Mucosa of rectum (tissue), 2 donors: ENCODE results near the gene C10orf95.

Source experiments
- H3K27ac ChIP-seq, 2 donors: one replicate each; pipeline ENCODE4 v1.7.0; 2013; ENCODE audit warnings: inconsistent platforms in 2 of 2, low read depth in 2 of 2, low read length in 2 of 2
- H3K27me3 ChIP-seq, 2 donors: one replicate each; pipeline ENCODE4 v1.7.0; 2013; ENCODE audit warnings: low read length in 2 of 2; ENCODE audit not compliant: control insufficient read depth in 2 of 2, insufficient read depth in 2 of 2
- H3K36me3 ChIP-seq, 2 donors: one replicate each; pipeline ENCODE4 v1.7.0; 2013; ENCODE audit warnings: low read length in 2 of 2; ENCODE audit not compliant: control insufficient read depth in 2 of 2, insufficient read depth in 2 of 2
- H3K4me1 ChIP-seq, 2 donors: one replicate each; pipeline ENCODE4 v1.7.0; 2013; ENCODE audit warnings: low read length in 2 of 2, mild to moderate bottlenecking in 1 of 2; ENCODE audit not compliant: control insufficient read depth in 2 of 2, insufficient read depth in 2 of 2
- H3K4me3 ChIP-seq, 2 donors: one replicate each; pipeline ENCODE4 v1.7.0; 2013; ENCODE audit warnings: low read length in 2 of 2
- H3K9ac ChIP-seq, 2 donors: one replicate each; pipeline ENCODE4 v1.7.0; 2013; ENCODE audit warnings: low read length in 2 of 2, low read depth in 1 of 2, mild to moderate bottlenecking in 1 of 2
- H3K9me3 ChIP-seq, 2 donors: one replicate each; pipeline ENCODE4 v1.7.0; 2013; ENCODE audit warnings: low read length in 2 of 2; ENCODE audit not compliant: control insufficient read depth in 2 of 2
- donor health status: healthy.
- donor health status: Normal muscosa, but diverticular disease.

C10orf95 gene

DNA sequence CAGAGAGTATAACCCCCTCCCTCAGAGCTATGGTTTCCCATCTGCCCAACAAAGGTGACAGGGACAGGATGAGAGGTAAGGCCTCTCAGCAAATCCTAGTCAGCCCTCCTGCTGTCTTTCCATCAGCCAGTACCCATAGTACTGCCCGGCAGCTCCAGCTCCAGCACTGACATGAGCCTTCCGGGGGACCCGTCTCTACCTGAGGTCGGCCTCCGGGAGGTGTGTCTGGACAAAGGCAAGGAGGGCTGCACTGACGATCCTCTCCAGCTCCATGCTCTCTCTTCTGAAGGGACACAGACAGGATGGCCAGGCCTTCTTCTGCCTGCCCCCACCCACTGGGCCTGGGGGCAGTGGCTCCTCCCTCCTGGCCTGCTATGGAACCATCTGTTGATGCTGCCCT, 26.4 kb downstream of the C10orf95 start:
- Histone ChIP-seq H3K4me3 (no peak overlapping the region), H3K9me3 (no peaks in the 10 kb centered on the region), H3K27me3 (no peaks in the 10 kb centered on the region), H3K4me1 (peaks cover 22 to 23% of the 10 kb centered on the region in 2 donors), H3K9ac (no peak overlapping the region), H3K27ac (no peak overlapping the region), H3K36me3 (peaks cover 9 to 19% of the 10 kb centered on the region in 2 donors)

DNA sequence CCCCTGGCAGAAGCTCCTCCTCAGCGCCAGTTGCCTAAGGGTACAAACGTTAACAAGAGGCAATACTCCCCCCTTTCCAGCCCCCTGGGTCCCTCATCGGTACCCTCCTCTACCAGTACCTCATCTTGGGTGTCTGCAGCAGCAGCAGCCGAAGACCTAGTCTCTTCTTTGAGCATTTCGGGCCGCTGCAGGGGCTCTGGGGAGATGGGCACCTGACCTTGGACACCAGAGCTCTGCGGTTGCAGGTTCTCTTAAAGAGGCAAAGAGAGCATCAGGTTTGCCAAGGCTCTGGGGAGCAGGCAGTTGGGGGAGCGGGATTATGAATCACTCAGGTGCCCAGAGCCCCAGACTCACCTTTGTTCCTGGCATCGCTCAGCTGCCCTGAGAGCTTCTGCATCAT, 27.2 kb downstream of the C10orf95 start:
- Histone ChIP-seq H3K9ac (no peak overlapping the region), H3K4me1 (peaks cover 29 to 30% of the 10 kb centered on the region in 2 donors), H3K27me3 (no peaks in the 10 kb centered on the region), H3K4me3 (no peak overlapping the region), H3K9me3 (no peaks in the 10 kb centered on the region), H3K27ac (no peak overlapping the region), H3K36me3 (peaks cover 9 to 19% of the 10 kb centered on the region in 2 donors)

DNA sequence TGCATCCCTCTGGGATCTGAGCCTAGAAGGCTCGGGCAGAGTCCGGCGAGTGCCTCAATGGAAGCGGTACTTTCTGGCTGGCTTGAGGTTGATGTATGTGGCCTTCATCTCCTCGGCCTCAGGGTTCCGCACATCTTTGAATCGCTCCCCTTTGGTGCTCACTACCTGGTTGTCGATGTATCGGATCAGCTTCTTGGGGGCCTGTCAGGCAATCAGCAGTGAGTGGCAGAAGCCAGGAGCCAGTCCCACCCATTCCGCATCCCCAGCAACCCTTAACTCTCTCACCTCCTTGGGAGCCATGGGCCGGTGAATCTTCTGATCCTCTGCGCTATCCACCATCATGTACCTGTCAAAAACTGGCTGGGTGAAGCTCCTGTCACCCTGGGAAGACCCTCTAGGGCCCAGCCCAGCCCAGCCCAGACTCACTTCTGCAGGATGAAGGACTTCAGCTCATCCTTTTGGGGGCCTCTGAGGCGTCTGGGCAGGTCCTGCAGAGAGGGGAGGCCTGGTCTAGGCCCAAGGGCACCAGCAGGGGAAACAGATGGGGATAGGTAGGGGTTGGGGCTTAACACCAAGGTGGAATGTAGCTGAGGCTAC, 27.9 kb downstream of the C10orf95 start:
- Histone ChIP-seq H3K27me3 (peaks cover 0 to under 1% of the 10 kb centered on the region in 2 donors), H3K36me3 (peaks cover 9 to 19% of the 10 kb centered on the region in 2 donors), H3K9me3 (no peaks in the 10 kb centered on the region), H3K4me1 (peaks cover 29 to 33% of the 10 kb centered on the region in 2 donors), H3K27ac (no peak overlapping the region), H3K9ac (no peak overlapping the region), H3K4me3 (peak overlapping the region; percentile 92 to 98)

DNA sequence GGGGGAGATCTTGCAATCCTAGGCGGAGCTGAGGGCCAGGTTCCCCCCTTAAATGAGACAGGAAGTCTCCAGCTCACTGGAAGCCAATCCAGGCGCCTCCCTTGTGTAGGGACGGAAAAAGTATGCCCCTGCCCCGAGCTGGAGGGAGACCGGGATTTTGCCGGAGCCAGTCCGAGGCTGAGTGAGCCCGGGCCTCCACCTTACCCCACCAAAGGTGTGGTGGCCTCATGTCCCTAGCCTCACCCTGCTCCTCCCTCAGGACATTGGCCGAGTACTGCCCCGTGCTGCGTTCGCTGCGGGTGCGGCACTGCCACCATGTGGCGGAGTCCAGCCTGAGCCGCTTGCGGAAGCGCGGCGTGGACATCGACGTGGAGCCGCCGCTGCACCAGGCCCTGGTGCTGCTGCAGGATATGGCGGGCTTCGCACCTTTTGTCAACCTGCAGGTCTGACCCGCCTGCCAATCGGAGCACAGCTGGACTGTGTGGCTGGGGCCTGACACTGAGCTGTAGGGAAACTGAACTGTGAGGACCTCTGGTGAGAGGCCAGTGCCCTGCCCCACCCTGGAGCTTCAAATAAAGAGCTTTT, 28.7 kb downstream of the C10orf95 start:
- Histone ChIP-seq H3K4me1 (peaks cover 29 to 33% of the 10 kb centered on the region in 2 donors), H3K4me3 (peak overlapping the region; percentile 92 to 98), H3K9me3 (no peaks in the 10 kb centered on the region), H3K36me3 (peaks cover 9 to 19% of the 10 kb centered on the region in 2 donors), H3K27ac (peak overlapping the region; percentile 92 to 95), H3K9ac (peak overlapping the region; percentile 88 to 91), H3K27me3 (peaks cover 6% of the 10 kb centered on the region in 2 donors)

DNA sequence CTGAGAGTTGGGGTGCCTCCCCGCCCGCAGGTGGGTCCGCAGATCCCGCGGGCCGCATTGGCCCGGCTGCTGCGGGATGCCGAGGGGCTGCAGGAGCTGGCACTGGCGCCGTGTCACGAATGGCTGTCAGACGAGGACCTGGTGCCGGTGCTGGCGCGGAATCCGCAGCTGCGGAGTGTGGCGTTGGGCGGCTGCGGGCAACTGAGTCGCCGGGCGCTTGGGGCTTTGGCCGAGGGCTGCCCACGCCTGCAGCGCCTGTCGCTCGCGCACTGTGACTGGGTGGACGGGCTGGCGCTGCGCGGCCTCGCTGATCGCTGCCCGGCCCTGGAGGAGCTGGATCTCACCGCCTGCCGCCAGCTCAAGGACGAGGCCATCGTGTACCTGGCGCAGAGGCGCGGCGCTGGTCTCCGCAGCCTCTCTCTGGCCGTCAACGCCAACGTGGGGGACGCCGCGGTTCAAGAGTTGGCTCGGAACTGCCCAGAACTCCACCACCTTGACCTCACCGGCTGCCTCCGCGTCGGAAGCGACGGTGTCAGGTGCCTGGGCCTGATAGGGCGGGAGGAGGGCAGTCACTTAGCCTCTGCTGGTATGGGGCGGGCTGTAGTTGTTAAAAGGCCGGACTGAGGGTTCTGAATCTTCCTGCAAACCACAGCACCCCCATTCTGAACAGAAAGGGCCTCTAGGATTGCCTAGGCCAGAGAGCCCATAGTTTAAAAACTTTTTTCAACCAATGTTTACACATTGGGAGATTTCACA, 29.4 kb downstream of the C10orf95 start:
- peaks cover 29 to 33% of the 10 kb centered on the region in 2 donors for H3K4me1 ChIP-seq
- H3K4me3 ChIP-seq, result peak overlapping the region; percentile 92 to 98
- H3K9ac ChIP-seq, result peak overlapping the region; percentile 88 to 91
- peak overlapping the region; percentile 92 to 95 for H3K27ac ChIP-seq
- H3K27me3 ChIP-seq, result peaks cover 6% of the 10 kb centered on the region in 2 donors
- peaks cover 9 to 16% of the 10 kb centered on the region in 2 donors for H3K36me3 ChIP-seq
- H3K9me3 ChIP-seq, result no peaks in the 10 kb centered on the region

- Histone ChIP-seq H3K9me3 (no peaks in the 10 kb centered on the region), H3K36me3 (peaks cover 9 to 16% of the 10 kb centered on the region in 2 donors), H3K9ac (peak overlapping the region; percentile 88 to 91), H3K27me3 (peaks cover 6% of the 10 kb centered on the region in 2 donors), H3K27ac (peak overlapping the region; percentile 92 to 95), H3K4me3 (peak overlapping the region; percentile 92 to 98), H3K4me1 (peaks cover 29 to 33% of the 10 kb centered on the region in 2 donors)
Observed at GRCh38 chr10:102421507-102421756, 29.9 kb downstream of the C10orf95 start.

DNA sequence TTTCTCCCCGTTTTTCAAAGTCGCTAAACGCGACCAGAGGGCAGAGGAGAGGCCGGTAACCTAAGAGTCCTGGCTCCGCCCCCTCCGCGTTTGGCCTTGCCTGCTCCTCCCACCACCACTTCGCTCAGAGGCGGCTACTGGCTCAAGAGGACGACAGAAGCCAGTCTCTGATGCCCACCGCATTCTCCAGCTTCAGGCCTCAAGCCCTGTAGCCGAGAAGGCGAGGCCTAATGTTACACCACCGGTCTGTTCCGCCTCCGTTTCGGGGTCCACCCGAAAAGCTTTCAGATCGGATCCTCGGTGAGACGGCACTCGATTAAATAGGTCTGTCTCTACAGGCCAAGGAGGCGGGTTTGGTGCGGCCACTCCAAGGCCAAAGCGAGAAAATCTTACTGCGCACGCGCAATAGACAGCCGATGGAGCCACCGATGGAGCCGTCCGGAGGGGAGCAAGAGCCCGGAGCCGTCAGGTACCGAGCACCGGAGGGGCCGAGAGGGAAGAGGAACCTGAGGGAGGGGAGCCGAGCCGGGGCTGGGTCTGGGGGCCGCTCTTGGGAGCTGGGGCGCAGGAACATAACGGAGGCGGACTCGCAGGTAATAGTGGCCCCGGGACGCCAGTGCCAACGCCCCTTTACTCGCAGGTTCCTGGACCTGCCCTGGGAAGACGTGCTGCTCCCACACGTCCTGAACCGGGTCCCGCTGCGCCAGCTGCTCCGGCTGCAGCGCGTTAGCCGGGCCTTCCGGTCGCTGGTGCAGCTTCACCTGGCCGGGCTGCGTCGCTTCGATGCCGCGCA, 30.4 kb downstream of the C10orf95 start, which contains the start of gene FBXL15:
TSS of gene FBXL15 (plus strand) at position 123 of the 793 bp plus-strand sequence. CDS start at position 417, 294 bp downstream.
- H3K27ac ChIP-seq, result peak within 1 kb of the TSS; percentile 92 to 95
- H3K9ac ChIP-seq, result peak within 1 kb of the TSS; percentile 88 to 91
- H3K4me3 ChIP-seq, result peak within 1 kb of the TSS; percentile 92 to 98
- H3K4me1 ChIP-seq, result peaks cover 29 to 33% of the 10 kb centered on the region in 2 donors
- H3K27me3 ChIP-seq, result peaks cover 6% of the 10 kb centered on the region in 2 donors
- peaks cover 9 to 16% of the 10 kb centered on the region in 2 donors for H3K36me3 ChIP-seq
- no peaks in the 10 kb centered on the region for H3K9me3 ChIP-seq

DNA sequence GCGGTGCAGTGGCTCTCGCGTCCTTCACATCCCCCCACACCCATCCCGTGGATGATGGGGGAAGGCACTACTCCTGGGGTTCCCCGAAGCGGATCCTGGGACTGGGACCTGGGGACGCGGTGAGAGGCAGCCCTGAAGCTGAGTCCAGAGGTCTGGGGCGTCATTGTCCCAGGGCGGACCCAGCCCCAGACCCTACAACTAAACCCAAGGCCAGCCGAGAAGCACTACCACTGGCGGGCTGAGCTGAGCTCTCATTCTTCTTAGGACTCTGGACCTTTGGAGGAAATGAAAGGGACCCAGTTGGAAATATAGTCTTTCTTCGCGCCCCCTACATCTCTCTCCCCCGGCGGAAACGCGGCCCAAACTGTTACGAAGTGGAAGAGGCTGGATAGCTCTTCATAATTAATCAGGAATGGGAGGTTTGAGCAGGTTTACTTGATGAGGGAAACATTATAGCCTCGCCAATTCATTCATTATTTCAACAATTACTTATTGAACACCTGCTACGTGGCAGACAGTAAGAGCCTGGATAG, 31.1 kb downstream of the C10orf95 start:
- no peaks in the 10 kb centered on the region for H3K9me3 ChIP-seq
- H3K9ac ChIP-seq, result peak overlapping the region; percentile 88 to 91
- peak overlapping the region; percentile 92 to 98 for H3K4me3 ChIP-seq
- peaks cover 6 to 11% of the 10 kb centered on the region in 2 donors for H3K27me3 ChIP-seq
- peaks cover 9 to 16% of the 10 kb centered on the region in 2 donors for H3K36me3 ChIP-seq
- peaks cover 29 to 33% of the 10 kb centered on the region in 2 donors for H3K4me1 ChIP-seq
- H3K27ac ChIP-seq, result peak overlapping the region; percentile 92 to 95

DNA sequence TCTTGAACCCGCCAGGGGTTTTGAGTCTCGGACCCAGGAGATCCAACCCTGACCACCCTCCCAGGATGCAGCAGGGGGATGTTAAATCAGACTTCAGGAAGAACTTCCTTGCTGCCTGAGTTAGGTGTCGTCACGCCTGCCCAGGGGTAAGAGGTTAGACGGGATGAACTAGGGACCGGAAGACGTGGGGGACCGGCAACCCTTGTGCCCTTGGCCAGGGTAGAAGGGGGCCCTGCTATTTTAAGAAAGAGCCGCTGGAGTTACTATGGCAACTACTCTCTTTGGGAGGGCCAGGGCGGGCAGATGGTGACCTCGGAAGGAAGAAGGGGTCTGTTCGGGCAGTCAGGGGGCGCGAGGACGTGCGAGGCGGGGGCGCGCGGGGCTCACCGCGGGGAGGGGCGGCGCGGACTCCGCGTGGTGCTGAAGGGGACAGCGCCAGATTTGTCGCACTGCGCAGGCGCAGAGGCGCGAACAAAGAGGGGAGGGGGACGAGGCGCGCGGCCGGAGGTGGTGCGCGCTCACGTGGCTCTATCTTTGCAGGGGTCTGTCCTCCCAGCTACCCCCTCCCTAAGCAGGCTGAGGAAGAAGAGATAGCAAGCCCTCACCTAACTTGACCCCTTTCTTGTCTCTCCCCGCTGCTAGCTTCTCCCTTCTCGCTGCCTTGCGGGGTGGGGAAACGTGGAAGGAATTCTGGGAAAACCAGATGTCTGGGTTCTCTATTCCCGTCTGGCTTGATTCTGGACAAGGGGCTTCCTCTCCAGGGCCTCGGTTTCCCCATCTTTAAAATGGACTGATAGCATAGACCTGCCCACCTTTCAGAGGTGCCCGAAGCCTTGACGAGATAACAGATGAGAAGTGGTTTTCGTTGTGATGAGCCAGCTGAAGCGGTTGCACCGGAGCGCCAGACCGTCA, 31.8 kb downstream of the C10orf95 start:
- peak overlapping the region; percentile 92 to 98 for H3K4me3 ChIP-seq
- peaks cover 9 to 13% of the 10 kb centered on the region in 2 donors for H3K27me3 ChIP-seq
- peak overlapping the region in 1 of 2 donors; percentile 91 for H3K9ac ChIP-seq
- H3K36me3 ChIP-seq, result peaks cover 7 to 13% of the 10 kb centered on the region in 2 donors
- H3K27ac ChIP-seq, result peak overlapping the region in 1 of 2 donors; percentile 95
- peaks cover 29 to 33% of the 10 kb centered on the region in 2 donors for H3K4me1 ChIP-seq
- no peaks in the 10 kb centered on the region for H3K9me3 ChIP-seq
